Thymus (tissue), 11 donors: ENCODE results near the gene ENPP3. TPM values are rescaled to one million over a fixed set of nuclear protein-coding genes. Genes with fewer than 3 reads are reported as not detected.

Experiments
- DNase-seq, 9 donors: peaks; one replicate each; pipeline ENCODE4 v3.0.0-alpha.2; 2013; ENCODE audit warnings: low spot score in 9 of 9, low read depth in 6 of 9, missing footprints in 1 of 9
- H3K27ac ChIP-seq, 2 donors: one replicate each; pipeline ENCODE4 v1.5.1; 2013; ENCODE audit warnings: control low read depth in 1 of 2, low read depth in 1 of 2, low read length in 1 of 2, mild to moderate bottlenecking in 1 of 2, moderate library complexity in 1 of 2
- H3K27me3 ChIP-seq, 2 donors: one replicate each; pipeline ENCODE4 v1.5.1; 2013; ENCODE audit warnings: low read length in 1 of 2; ENCODE audit not compliant: control insufficient read depth in 2 of 2, insufficient read depth in 1 of 2
- H3K36me3 ChIP-seq, 2 donors: one replicate each; pipeline ENCODE4 v1.5.1; 2013; ENCODE audit warnings: low read length in 1 of 2, mild to moderate bottlenecking in 1 of 2, moderate library complexity in 1 of 2; ENCODE audit not compliant: control insufficient read depth in 2 of 2, insufficient read depth in 2 of 2
- H3K4me1 ChIP-seq, 2 donors: one replicate each; pipeline ENCODE4 v1.5.1; 2013; ENCODE audit warnings: low read length in 2 of 2; ENCODE audit not compliant: control insufficient read depth in 2 of 2, insufficient read depth in 2 of 2
- H3K4me3 ChIP-seq, 2 donors: one replicate each; pipeline ENCODE4 v1.5.1; 2013; ENCODE audit warnings: low read length in 2 of 2, control low read depth in 1 of 2, mild to moderate bottlenecking in 1 of 2
- H3K9me3 ChIP-seq, 2 donors: one replicate each; pipeline ENCODE4 v1.5.1; 2013; ENCODE audit warnings: low read length in 1 of 2, mild to moderate bottlenecking in 1 of 2; ENCODE audit not compliant: control insufficient read depth in 2 of 2, insufficient read depth in 1 of 2
- WGBS: extraction: QIAGEN DNeasy Blood & Tissue Kit; methylation state at CpG from one replicate; pipeline ENCODE4 v1.1.7; 2013; 5-methylcytosine and 5-hydroxymethylcytosine counted together
- polyA plus RNA-seq: library from polyadenylated mRNA; stranded (reverse); fragments of 200-250 nt; gene quantifications from one replicate; pipeline ENCODE4 v1.2.3, GENCODE V29; 2013
- total RNA-seq: library from RNA; stranded (reverse); fragments of 120-200 nt; gene quantifications from one replicate; pipeline ENCODE4 v1.2.4, GENCODE V29; 2013
- donor health status: healthy.

Gene ENPP3
- total and polyA plus RNA-seq, 2 donors: 4.4 to 50.5 TPM

- Histone ChIP-seq H3K9me3 (no peaks in the 10 kb centered on the region), H3K4me1 (no peaks in the 10 kb centered on the region), H3K27me3 (no peaks in the 10 kb centered on the region), H3K4me3 (no peak overlapping the region), H3K27ac (no peak overlapping the region), H3K36me3 (no peaks in the 10 kb centered on the region)
- 97% methylated on average over 1 of the region's 1 CpG for WGBS
- DNase-seq: no peak
These were observed 133.7 kb downstream of the ENPP3 start for GRCh38 chr6:131770776-131771175.

- Histone ChIP-seq H3K27ac (no peak overlapping the region), H3K9me3 (no peaks in the 10 kb centered on the region), H3K4me1 (no peaks in the 10 kb centered on the region), H3K36me3 (no peaks in the 10 kb centered on the region), H3K27me3 (no peaks in the 10 kb centered on the region), H3K4me3 (no peak overlapping the region)
- no peak for DNase-seq
- 78% methylated on average over 4 of the region's 4 CpGs for WGBS
These were observed 136.3 kb downstream of the ENPP3 start for GRCh38 chr6:131773284-131773950.

- no peaks in the 10 kb centered on the region for H3K36me3 ChIP-seq
- DNase-seq: no peak
- H3K27ac ChIP-seq: no peak overlapping the region
- H3K4me3 ChIP-seq: no peak overlapping the region
- H3K4me1 ChIP-seq: no peaks in the 10 kb centered on the region
- 96% methylated on average over 3 of the region's 3 CpGs for WGBS
- no peaks in the 10 kb centered on the region for H3K27me3 ChIP-seq
- no peaks in the 10 kb centered on the region for H3K9me3 ChIP-seq
These were observed 138.8 kb downstream of the ENPP3 start for GRCh38 chr6:131775886-131776285.

GRCh38 chr6:131776985-131777384 lies 139.9 kb downstream of the ENPP3 start:
- Histone ChIP-seq H3K4me1 (no peaks in the 10 kb centered on the region), H3K27me3 (no peaks in the 10 kb centered on the region), H3K9me3 (no peaks in the 10 kb centered on the region), H3K4me3 (no peak overlapping the region), H3K36me3 (no peaks in the 10 kb centered on the region), H3K27ac (no peak overlapping the region)
- no peak for DNase-seq
- WGBS: 95% methylated on average over 2 of the region's 2 CpGs

GRCh38 chr6:131778169-131778568 lies 141.1 kb downstream of the ENPP3 start:
- Histone ChIP-seq H3K4me3 (no peak overlapping the region), H3K4me1 (no peaks in the 10 kb centered on the region), H3K27ac (no peak overlapping the region), H3K9me3 (no peaks in the 10 kb centered on the region), H3K27me3 (no peaks in the 10 kb centered on the region), H3K36me3 (no peaks in the 10 kb centered on the region)
- 92% methylated on average over 1 of the region's 1 CpG for WGBS
- DNase-seq: no peak

- WGBS: 94% methylated on average over 2 of the region's 2 CpGs
- H3K4me3 ChIP-seq: no peak overlapping the region
- no peak overlapping the region for H3K27ac ChIP-seq
- no peaks in the 10 kb centered on the region for H3K4me1 ChIP-seq
- no peaks in the 10 kb centered on the region for H3K9me3 ChIP-seq
- no peaks in the 10 kb centered on the region for H3K36me3 ChIP-seq
- H3K27me3 ChIP-seq: no peaks in the 10 kb centered on the region
- no peak for DNase-seq
These were observed 142.2 kb downstream of the ENPP3 start for GRCh38 chr6:131779304-131779703.

GRCh38 chr6:131780600-131780999 lies 143.5 kb downstream of the ENPP3 start:
- Histone ChIP-seq H3K36me3 (no peaks in the 10 kb centered on the region), H3K9me3 (no peaks in the 10 kb centered on the region), H3K27ac (no peak overlapping the region), H3K4me1 (no peaks in the 10 kb centered on the region), H3K27me3 (no peaks in the 10 kb centered on the region), H3K4me3 (no peak overlapping the region)
- 92% methylated on average over 11 of the region's 11 CpGs for WGBS
- no peak for DNase-seq

- H3K4me1 ChIP-seq: no peaks in the 10 kb centered on the region
- H3K27ac ChIP-seq: no peak overlapping the region
- H3K4me3 ChIP-seq: no peak overlapping the region
- no peaks in the 10 kb centered on the region for H3K27me3 ChIP-seq
- WGBS: 86% methylated on average over 3 of the region's 3 CpGs
- H3K36me3 ChIP-seq: no peaks in the 10 kb centered on the region
- no peak for DNase-seq
- H3K9me3 ChIP-seq: no peaks in the 10 kb centered on the region
These were observed 144.6 kb downstream of the ENPP3 start for GRCh38 chr6:131781687-131782086.

GRCh38 chr6:131782764-131783163 lies 145.7 kb downstream of the ENPP3 start:
- 88% methylated on average over 1 of the region's 1 CpG for WGBS
- no peak overlapping the region for H3K4me3 ChIP-seq
- H3K27ac ChIP-seq: no peak overlapping the region
- H3K9me3 ChIP-seq: no peaks in the 10 kb centered on the region
- no peaks in the 10 kb centered on the region for H3K36me3 ChIP-seq
- no peak for DNase-seq
- no peaks in the 10 kb centered on the region for H3K27me3 ChIP-seq
- no peaks in the 10 kb centered on the region for H3K4me1 ChIP-seq
